LNCAP (cell line): ENCODE results near the gene BHLHE23.

Experiments used
- TF ChIP-seq, protein P1 (sequence below): fragments of 450-650 bp; IDR thresholded peaks from 2 replicates; pipeline ENCODE4 v1.5.1; 2017; ENCODE audit warnings: mild to moderate bottlenecking

The BHLHE23 gene

DNA sequence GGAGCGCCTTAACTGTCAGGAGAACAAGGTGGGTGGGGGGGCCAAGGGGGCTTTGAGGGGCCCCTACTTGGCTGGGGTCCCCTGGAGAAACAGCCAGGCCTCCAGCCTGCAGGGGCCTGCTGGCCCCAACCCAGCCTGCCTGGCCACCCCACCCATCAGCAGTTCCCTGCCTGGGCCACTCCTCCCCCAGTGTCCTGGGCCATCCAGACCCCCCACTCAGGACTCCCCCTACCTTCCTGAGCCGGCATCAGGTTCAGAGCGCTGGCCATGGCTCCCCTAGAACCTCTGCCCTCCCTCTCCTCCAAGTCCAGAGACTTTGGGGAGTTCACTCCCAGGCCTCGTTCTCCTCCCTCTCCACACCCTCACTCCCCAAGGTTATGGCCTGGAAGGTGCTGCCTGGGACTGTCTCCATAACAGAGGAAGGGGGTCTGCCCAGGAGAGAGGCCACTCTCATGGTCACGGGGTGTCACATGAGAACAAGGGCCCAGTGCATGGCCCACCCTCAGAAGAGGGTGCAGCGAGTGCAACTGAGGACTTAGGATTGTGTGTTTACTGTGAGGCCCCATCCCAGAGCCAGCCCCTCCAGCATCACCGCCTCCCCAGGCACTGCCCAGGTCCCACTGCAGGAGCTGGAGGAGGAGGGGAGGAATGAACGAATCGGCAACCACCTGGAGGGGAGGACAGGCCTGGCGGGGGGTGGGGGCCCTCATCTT is 48.2 kb downstream of the BHLHE23 start:
- TF ChIP-seq, protein P1, sequence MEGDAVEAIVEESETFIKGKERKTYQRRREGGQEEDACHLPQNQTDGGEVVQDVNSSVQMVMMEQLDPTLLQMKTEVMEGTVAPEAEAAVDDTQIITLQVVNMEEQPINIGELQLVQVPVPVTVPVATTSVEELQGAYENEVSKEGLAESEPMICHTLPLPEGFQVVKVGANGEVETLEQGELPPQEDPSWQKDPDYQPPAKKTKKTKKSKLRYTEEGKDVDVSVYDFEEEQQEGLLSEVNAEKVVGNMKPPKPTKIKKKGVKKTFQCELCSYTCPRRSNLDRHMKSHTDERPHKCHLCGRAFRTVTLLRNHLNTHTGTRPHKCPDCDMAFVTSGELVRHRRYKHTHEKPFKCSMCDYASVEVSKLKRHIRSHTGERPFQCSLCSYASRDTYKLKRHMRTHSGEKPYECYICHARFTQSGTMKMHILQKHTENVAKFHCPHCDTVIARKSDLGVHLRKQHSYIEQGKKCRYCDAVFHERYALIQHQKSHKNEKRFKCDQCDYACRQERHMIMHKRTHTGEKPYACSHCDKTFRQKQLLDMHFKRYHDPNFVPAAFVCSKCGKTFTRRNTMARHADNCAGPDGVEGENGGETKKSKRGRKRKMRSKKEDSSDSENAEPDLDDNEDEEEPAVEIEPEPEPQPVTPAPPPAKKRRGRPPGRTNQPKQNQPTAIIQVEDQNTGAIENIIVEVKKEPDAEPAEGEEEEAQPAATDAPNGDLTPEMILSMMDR: no peak

DNA sequence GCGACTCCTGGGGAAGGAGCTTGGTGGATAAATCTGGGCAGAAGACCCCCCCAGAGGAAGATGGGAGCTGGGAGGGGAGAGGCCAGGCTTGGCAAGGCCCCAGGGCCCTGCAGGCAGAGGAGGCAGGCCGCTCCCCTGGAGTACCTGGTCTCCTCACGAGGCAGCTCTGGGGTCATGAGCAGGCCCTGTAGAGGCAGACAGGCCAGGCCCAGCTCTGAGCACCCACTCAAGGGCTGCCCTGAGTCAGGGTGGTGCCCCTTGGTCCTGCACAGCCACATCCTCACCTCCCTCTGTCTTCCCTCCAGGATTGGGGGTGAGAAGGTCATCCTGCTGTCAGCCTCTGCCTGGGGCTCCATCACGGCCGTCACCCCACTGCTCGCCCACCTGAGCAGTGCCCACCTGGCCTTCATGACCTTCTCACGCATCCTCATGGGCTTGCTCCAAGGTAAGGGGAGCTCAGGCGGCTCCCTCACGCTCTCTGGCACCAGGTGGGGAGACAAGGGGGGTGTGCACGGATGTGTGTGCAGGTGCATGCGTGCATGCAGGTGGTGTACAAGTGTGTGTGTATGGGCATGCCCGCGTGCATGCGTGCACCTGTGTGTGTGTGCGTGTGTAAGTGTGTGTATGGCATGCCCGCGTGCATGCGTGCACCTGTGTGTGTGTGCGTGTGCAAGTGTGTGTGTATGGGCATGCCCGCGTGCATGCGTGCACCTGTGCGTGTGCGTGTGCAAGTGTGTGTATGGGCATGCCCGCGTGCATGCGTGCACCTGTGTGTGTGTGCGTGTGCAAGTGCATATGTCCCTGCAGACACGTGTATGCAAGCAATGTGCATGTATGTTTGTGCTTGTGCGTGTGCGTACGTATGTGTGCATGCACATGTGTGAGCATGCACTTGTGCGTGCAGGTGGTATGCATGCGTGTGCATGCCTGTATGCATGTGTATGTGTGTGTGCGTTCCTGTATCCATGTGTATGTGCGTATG is 49.3 kb downstream of the BHLHE23 start:
- TF ChIP-seq, protein P1: no peak

DNA sequence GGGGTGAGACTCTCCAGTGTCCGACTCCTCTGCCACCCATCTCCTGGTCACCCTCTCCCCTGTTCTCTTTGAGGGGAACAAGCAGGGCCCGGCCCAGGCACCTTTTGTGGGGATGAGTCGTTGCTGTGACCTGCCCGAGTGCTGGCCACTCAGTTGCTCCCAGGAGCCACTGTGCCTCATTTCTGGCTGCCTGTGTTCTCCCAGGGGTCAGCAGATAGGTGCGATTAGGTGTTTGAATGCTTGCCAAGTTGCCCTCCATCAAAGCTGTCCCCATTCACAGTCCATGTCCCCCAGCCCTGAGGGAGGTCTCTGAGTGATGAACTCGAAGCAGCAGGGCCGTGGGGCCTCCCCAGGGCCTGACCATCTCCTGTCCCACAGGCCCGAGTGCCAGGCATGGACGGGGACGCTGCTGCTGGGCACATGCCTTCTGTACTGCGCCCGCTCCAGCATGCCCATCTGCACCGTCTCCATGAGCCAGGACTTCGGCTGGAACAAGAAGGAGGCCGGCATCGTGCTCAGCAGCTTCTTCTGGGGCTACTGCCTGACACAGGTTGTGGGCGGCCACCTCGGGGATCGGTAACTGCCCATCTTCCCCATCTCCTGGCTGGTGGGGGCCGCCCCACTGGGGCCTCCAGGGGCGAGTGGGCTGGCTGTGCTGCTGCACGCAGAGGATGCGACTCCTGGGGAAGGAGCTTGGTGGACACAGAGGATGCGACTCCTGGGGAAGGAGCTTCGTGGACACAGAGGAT is 50.2 kb downstream of the BHLHE23 start:
- TF ChIP-seq, protein P1: no peak
